Activated naive CD4-positive, alpha-beta T cell treated with anti-CD3 and anti-CD28 coated beads, Interleukin-2, amount 50 U/mL, for 72 hours (primary cell): ENCODE measurements around the gene WDR81. TPM values are rescaled to one million over a fixed set of nuclear protein-coding genes. Genes with fewer than 3 reads are reported as not detected.

Experiments used
- ATAC-seq, 2 donors: fragments of 150-1000 bp; cut with Tn5 transposase; 2 replicates each; pipeline ENCODE4 v1.10.0; 2021; ENCODE audit warnings: mild to moderate bottlenecking in 2 of 2, moderate library complexity in 2 of 2
- DNase-seq, 2 donors: peaks; one replicate each; pipeline ENCODE4 v3.0.0; 2021 to 2022; ENCODE audit warnings: low spot score in 2 of 2
- H3K27ac Mint-ChIP-seq, 2 donors: one replicate each; pipeline ENCODE4 v1.8.0; 2022; ENCODE audit warnings: mild to moderate bottlenecking in 2 of 2, mixed read lengths in 2 of 2
- H3K36me3 Mint-ChIP-seq, 2 donors: one replicate each; pipeline ENCODE4 v1.8.0; 2022; ENCODE audit warnings: mixed read lengths in 2 of 2
- H3K9me3 Mint-ChIP-seq, 2 donors: one replicate each; pipeline ENCODE4 v1.8.0; 2022; ENCODE audit warnings: mixed read lengths in 2 of 2
- total RNA-seq, 2 donors: library from RNA; stranded (reverse); gene quantifications; one replicate each; pipeline ENCODE4 v1.2.3, GENCODE V29; 2022

The WDR81 gene
- total RNA-seq, 2 donors from 2014 or later, result 11.4 to 13.4 TPM

DNA sequence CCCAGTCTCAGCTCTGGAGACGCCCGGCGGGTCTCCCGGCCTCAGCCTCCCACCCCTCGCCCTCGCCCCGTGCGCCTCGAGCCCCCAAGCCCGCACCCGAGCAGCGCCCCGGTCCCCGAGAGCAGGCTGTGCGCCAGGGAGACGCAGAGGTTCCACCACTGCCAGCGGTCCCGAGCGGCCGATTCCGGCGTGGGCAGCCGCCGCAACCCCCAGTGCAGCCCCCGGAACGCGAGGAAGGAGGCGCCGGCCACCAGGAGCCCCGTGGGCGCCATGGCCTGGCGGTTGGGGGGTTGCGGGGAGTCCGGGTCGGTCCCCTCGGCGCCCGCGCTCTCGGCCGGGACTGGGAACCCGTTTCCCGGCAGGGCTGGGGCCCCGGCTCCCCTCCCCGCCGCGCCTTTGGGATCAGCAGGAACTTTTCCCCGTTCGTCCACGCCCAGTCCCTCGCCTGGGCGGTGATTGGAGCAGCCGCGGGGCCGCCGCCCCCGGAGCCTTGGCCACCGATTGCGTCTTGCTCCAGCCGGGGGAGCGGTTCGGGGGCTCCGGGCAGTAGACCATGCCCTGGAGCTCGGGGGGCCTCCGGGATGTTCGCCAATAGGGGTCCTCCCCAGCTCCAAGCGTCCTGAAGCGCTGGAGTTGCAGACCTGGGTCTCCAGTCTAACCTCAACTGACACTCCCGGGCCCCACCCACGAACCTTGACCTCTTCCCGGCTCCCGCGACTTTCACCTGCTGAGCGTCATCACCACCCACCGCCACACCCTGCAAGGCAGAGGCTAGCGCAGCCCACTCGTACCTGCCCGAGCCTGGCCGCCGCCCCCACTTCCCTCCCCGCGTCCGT is 14.3 kb upstream of the WDR81 start, which contains the start of gene TLCD2:
Gene TLCD2 (minus strand): TSS at position 407 of the 836 bp plus-strand sequence. CDS start 135 bp downstream, at position 272.
- Mint-ChIP-seq H3K9me3 (no peaks in the 10 kb centered on the region), H3K27ac (no peak within 1 kb of the TSS)

DNA sequence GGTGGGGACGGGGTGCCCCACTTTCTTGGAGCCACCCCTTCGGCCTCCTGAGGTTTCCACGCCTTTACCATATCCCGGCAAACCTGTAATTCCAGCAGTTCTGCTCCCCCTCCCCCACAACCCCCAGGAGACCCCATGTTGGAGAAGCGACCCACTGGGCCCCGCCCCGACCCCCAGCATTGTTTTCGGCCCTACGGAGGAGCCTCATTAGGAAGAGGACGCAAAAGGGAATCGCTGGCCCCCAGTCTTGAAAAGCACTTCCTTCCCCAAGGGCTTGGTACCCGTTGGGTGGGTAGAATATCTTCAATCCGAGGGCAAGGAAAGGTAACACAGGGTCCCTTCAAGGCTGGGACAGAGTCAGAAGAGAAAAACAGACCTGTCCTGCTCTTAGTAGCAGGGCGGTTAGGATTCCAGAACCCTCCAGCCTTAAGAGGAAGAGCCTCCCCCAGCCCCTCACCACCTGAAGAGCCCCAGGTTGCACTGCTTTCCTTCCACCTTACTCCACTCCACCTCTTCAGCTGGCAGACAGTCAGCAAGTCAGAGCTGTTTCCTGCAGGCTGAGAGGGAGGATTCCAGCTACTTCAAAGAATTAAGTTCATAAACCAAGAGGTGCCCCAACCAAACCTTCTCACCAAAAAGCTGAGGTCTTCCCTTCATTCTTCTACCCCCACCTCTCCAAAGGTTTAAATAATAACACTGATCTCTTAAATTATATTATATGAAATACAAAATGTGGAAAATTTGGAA is 13.5 kb upstream of the WDR81 start:
- no peak for DNase-seq
- Mint-ChIP-seq H3K9me3 (no peaks in the 10 kb centered on the region), H3K27ac (no peak overlapping the region), H3K36me3 (peaks cover 0 to 9% of the 10 kb centered on the region in 2 donors)
- ATAC-seq, result no peak

More for the DNA sequence above, 14.3 kb upstream of the WDR81 start, which contains the start of gene TLCD2:
- H3K36me3 Mint-ChIP-seq, result peaks cover 0 to 9% of the 10 kb centered on the region in 2 donors
- ATAC-seq (peak; percentile 34 to 56), DNase-seq (no peak)

DNA sequence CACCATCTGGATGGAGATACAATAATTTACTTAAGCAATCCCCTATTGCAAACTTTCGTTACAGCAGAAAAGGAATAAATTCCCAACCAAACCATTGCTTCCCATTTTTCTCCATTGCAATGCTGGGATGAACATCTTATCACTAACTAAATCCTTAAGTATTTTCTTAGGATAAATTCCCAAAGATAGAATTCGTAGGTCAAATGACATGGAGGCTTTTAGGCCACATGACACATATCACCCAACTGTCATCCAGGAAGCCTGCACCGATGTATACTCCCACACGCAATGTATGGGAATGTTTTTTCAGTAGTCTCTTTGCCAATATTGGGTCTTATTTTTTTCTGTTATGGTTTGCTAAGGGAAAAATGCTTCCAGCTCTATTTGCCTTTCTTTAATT is 12.7 kb upstream of the WDR81 start:
- Mint-ChIP-seq H3K36me3 (peaks cover 0 to 15% of the 10 kb centered on the region in 2 donors), H3K27ac (no peak overlapping the region), H3K9me3 (no peaks in the 10 kb centered on the region)
- DNase-seq (no peak), ATAC-seq (no peak)

GRCh38 chr17:1712271-1712670 is 12.2 kb upstream of the WDR81 start:
- ATAC-seq (no peak), DNase-seq (no peak)
- no peak overlapping the region for H3K27ac Mint-ChIP-seq
- peaks cover 0 to 16% of the 10 kb centered on the region in 2 donors for H3K36me3 Mint-ChIP-seq
- no peaks in the 10 kb centered on the region for H3K9me3 Mint-ChIP-seq

DNA sequence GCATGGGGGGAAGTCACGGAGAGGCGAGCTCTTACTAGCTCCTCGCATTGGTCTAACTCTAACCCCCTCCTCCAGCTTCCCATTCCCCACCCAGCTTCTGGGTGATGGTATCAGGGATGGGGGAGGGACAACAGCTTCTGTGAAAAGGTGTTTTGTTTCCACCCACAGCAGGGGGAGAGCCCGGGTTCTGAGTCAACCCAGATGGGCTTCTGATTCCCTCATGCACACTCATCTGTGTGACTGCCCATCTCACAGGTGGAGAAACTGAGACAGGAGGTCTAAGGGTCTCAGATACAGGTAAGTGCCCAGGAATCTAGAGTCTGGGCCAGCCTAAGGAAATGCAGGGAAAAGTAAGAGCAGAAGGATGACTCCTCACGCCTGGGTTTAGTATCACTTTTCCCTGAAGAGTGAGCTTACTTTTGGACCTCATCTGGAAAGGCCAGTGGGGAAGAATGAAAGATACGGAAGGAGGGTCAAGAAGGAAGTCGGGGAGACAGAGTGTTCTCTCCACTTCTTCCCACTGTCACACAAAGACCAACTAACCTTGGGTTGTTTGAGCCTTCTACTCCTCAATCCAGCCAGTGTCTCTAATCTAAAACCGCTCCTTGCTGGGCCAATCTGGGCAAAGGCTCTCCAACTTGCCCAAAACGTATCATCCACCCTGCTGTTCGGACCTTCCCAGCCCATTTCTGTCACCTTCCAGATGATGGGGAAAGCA is 11.2 kb upstream of the WDR81 start:
- H3K9me3 Mint-ChIP-seq, result no peaks in the 10 kb centered on the region
- no peak for ATAC-seq
- H3K27ac Mint-ChIP-seq, result no peak overlapping the region
- H3K36me3 Mint-ChIP-seq, result peaks cover 0 to 16% of the 10 kb centered on the region in 2 donors
- no peak for DNase-seq

- H3K36me3 Mint-ChIP-seq, result peaks cover 0 to 16% of the 10 kb centered on the region in 2 donors
- DNase-seq (no peak), ATAC-seq (no peak)
- no peak overlapping the region for H3K27ac Mint-ChIP-seq
- H3K9me3 Mint-ChIP-seq, result no peaks in the 10 kb centered on the region
These were observed 10.6 kb upstream of the WDR81 start for GRCh38 chr17:1713878-1714426.

- no peak for DNase-seq
- H3K36me3 Mint-ChIP-seq, result peaks cover 0 to 16% of the 10 kb centered on the region in 2 donors
- no peak overlapping the region for H3K27ac Mint-ChIP-seq
- no peaks in the 10 kb centered on the region for H3K9me3 Mint-ChIP-seq
- ATAC-seq, result no peak
These were observed 10.0 kb upstream of the WDR81 start for GRCh38 chr17:1714427-1714979.

GRCh38 chr17:1714980-1715802 is 9.3 kb upstream of the WDR81 start:
- Mint-ChIP-seq H3K27ac (no peak overlapping the region), H3K9me3 (no peaks in the 10 kb centered on the region), H3K36me3 (peaks cover 0 to 16% of the 10 kb centered on the region in 2 donors)
- peak in 1 of 2 donors; percentile 46 for DNase-seq
- no peak for ATAC-seq

- Mint-ChIP-seq H3K27ac (peak overlapping the region in 1 of 2 donors; percentile 100), H3K9me3 (no peaks in the 10 kb centered on the region)
- DNase-seq, result no peak
These were observed 8.8 kb upstream of the WDR81 start for GRCh38 chr17:1715803-1716075.

GRCh38 chr17:1716076-1716911 is 8.2 kb upstream of the WDR81 start:
- ATAC-seq, result peak; percentile 88
- Mint-ChIP-seq H3K9me3 (no peaks in the 10 kb centered on the region), H3K27ac (peak overlapping the region; percentile 98 to 100)

More at GRCh38 chr17:1715803-1716075, 8.8 kb upstream of the WDR81 start:
- no peak for ATAC-seq
- peaks cover 0 to 16% of the 10 kb centered on the region in 2 donors for H3K36me3 Mint-ChIP-seq

GRCh38 chr17:1716912-1717695 is 7.4 kb upstream of the WDR81 start:
- Mint-ChIP-seq H3K9me3 (no peaks in the 10 kb centered on the region), H3K27ac (peak overlapping the region; percentile 98 to 100), H3K36me3 (peaks cover 0 to 10% of the 10 kb centered on the region in 2 donors)
- DNase-seq (peak; percentile 84 to 87), ATAC-seq (peak; percentile 72)

More at GRCh38 chr17:1716076-1716911, 8.2 kb upstream of the WDR81 start:
- peaks cover 0 to 16% of the 10 kb centered on the region in 2 donors for H3K36me3 Mint-ChIP-seq
- DNase-seq, result peak; percentile 100

- Mint-ChIP-seq H3K9me3 (no peaks in the 10 kb centered on the region), H3K36me3 (peaks cover 0 to 7% of the 10 kb centered on the region in 2 donors), H3K27ac (peak overlapping the region; percentile 81 to 100)
- no peak for DNase-seq
- no peak for ATAC-seq
These were observed 5.9 kb upstream of the WDR81 start for GRCh38 chr17:1718362-1719165.

DNA sequence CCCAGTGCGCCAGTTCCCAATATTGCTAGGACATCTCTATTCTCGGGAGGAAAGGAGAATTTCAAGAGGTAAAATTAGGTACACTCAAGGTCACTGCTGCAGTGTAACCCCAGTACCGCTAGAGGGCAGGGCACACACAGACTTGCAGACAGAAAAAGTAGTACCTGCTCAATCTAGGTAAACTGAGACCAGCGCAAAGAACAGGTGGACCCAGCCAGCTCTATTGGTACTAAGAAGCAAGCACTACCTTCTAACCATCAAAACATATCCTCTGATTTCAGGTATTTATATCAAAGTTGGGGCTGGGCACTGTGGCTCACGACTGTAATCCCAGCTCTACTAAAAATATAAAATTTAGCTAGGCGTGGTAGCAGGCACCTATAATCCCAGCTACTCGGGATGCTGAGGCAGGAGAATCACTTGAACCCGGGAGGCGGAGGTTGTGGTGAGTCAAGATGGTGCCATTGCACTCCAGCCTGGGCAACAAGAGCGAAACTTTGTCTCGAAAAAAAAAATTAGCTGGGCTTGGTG is 3.6 kb upstream of the WDR81 start:
- Mint-ChIP-seq H3K27ac (no peak overlapping the region), H3K9me3 (no peaks in the 10 kb centered on the region), H3K36me3 (peaks cover 0 to 7% of the 10 kb centered on the region in 2 donors)
- DNase-seq (peak in 1 of 2 donors; percentile 78), ATAC-seq (no peak)
